Measurements from ENCODE around the gene CNKSR2.

CNKSR2 gene

GRCh38 chrX:21623778-21624501 lies 249.7 kb downstream of the CNKSR2 start:
- Histone ChIP-seq H3K36me3 (ENCODE audit: insufficient read depth, low read length) (no peaks in the 10 kb centered on the region), H3K27ac (ENCODE audit: low read depth, low read length, poor library complexity, severe bottlenecking) (no peak overlapping the region), H3K4me1 (ENCODE audit: insufficient read depth, low read length, severe bottlenecking) (no peaks in the 10 kb centered on the region), H3K4me2 (ENCODE audit: low read length) (no peak overlapping the region), H3K4me3 (ENCODE audit: low read depth, low read length, poor library complexity, severe bottlenecking) (no peak overlapping the region), H4K20me1 (ENCODE audit: insufficient read depth, low read length) (no peaks in the 10 kb centered on the region), H3K9ac (ENCODE audit: low read length) (no peak overlapping the region), H3F3A (ENCODE audit: insufficient read depth, low read length) (no peaks in the 10 kb centered on the region), H3K9me3 (ENCODE audit: low read length) (no peaks in the 10 kb centered on the region), H3K27me3 (ENCODE audit: insufficient read depth, low read length) (no peaks in the 10 kb centered on the region), H3K79me2 (ENCODE audit: insufficient read depth, low read length) (no peaks in the 10 kb centered on the region), H2AFZ (ENCODE audit: low read length) (no peak overlapping the region), H3K9me2 (ENCODE audit: low read depth, low read length) (no peaks in the 10 kb centered on the region)
- no peak for TF ChIP-seq EZH2 (IDR thresholded peaks at IDR 0.05; ENCODE audit: borderline replicate concordance, low read length)
- TF ChIP-seq CTCF (IDR thresholded peaks at IDR 0.05; ENCODE audit: low read length) = no peak

GRCh38 chrX:21632027-21632426 lies 257.8 kb downstream of the CNKSR2 start:
- H3K27me3 ChIP-seq (ENCODE audit: insufficient read depth, low read length) = no peaks in the 10 kb centered on the region
- no peaks in the 10 kb centered on the region for H3K36me3 ChIP-seq (ENCODE audit: insufficient read depth, low read length)
- H2AFZ ChIP-seq (ENCODE audit: low read length) = no peak overlapping the region
- H3K4me3 ChIP-seq (ENCODE audit: low read depth, low read length, poor library complexity, severe bottlenecking) = no peak overlapping the region
- H3F3A ChIP-seq (ENCODE audit: insufficient read depth, low read length) = no peaks in the 10 kb centered on the region
- no peak overlapping the region for H3K27ac ChIP-seq (ENCODE audit: low read depth, low read length, poor library complexity, severe bottlenecking)
- no peaks in the 10 kb centered on the region for H3K4me1 ChIP-seq (ENCODE audit: insufficient read depth, low read length, severe bottlenecking)
- no peak overlapping the region for H3K9ac ChIP-seq (ENCODE audit: low read length)
- H3K4me2 ChIP-seq (ENCODE audit: low read length) = no peak overlapping the region
- H3K9me3 ChIP-seq (ENCODE audit: low read length) = no peaks in the 10 kb centered on the region
- no peaks in the 10 kb centered on the region for H4K20me1 ChIP-seq (ENCODE audit: insufficient read depth, low read length)
- TF ChIP-seq CTCF (IDR thresholded peaks at IDR 0.05; ENCODE audit: low read length) (no peak), EZH2 (IDR thresholded peaks at IDR 0.05; ENCODE audit: borderline replicate concordance, low read length) (no peak)
- no peaks in the 10 kb centered on the region for H3K79me2 ChIP-seq (ENCODE audit: insufficient read depth, low read length)
- H3K9me2 ChIP-seq (ENCODE audit: low read depth, low read length) = no peaks in the 10 kb centered on the region

- Histone ChIP-seq H2AFZ (ENCODE audit: low read length) (no peak overlapping the region), H3F3A (ENCODE audit: insufficient read depth, low read length) (no peaks in the 10 kb centered on the region), H3K36me3 (ENCODE audit: insufficient read depth, low read length) (no peaks in the 10 kb centered on the region), H3K9ac (ENCODE audit: low read length) (no peak overlapping the region), H3K4me2 (ENCODE audit: low read length) (no peak overlapping the region), H4K20me1 (ENCODE audit: insufficient read depth, low read length) (no peaks in the 10 kb centered on the region), H3K4me1 (ENCODE audit: insufficient read depth, low read length, severe bottlenecking) (no peaks in the 10 kb centered on the region), H3K79me2 (ENCODE audit: insufficient read depth, low read length) (no peaks in the 10 kb centered on the region), H3K4me3 (ENCODE audit: low read depth, low read length, poor library complexity, severe bottlenecking) (no peak overlapping the region), H3K27ac (ENCODE audit: low read depth, low read length, poor library complexity, severe bottlenecking) (no peak overlapping the region), H3K9me3 (ENCODE audit: low read length) (no peaks in the 10 kb centered on the region), H3K27me3 (ENCODE audit: insufficient read depth, low read length) (no peaks in the 10 kb centered on the region), H3K9me2 (ENCODE audit: low read depth, low read length) (no peaks in the 10 kb centered on the region)
- TF ChIP-seq CTCF (IDR thresholded peaks at IDR 0.05; ENCODE audit: low read length) = no peak
- no peak for TF ChIP-seq EZH2 (IDR thresholded peaks at IDR 0.05; ENCODE audit: borderline replicate concordance, low read length)
These were observed 264.1 kb downstream of the CNKSR2 start for GRCh38 chrX:21638311-21638710.
